HepG2 (cell line): ENCODE results near the gene SLC16A11. TPM values are rescaled to one million over a fixed set of nuclear protein-coding genes. Genes with fewer than 3 reads are reported as not detected.

ENCODE experiments used
- ATF7-NPFF ChIP-seq: sonication (generic); formaldehyde crosslinking; IDR thresholded peaks from 2 replicates; pipeline ENCODE4 v1.8.1; 2023; ENCODE audit warnings: mild to moderate bottlenecking, low read depth, missing genetic modification reagents, moderate library complexity
- CC2D1A ChIP-seq: sonication (generic); formaldehyde crosslinking; IDR thresholded peaks from 2 replicates; pipeline ENCODE4 v1.8.1; 2023; ENCODE audit warnings: mild to moderate bottlenecking, missing genetic modification reagents
- EP300 ChIP-seq, 3 experiments: sonication (generic) in 1 of 3; formaldehyde crosslinking in 1 of 3; IDR thresholded peaks; 2 replicates each; pipeline versions ENCODE4 v1.5.1 to v1.6.1; 2011 to 2020; ENCODE audit warnings: low read depth in 2 of 3, low read length in 2 of 3, borderline replicate concordance in 1 of 3, improper control_type of control experiment in 1 of 3, mild to moderate bottlenecking in 1 of 3, missing genetic modification reagents in 1 of 3, moderate library complexity in 1 of 3
- FOXO4 ChIP-seq: sonication (generic); formaldehyde crosslinking; conservative IDR thresholded peaks from 2 replicates; pipeline ENCODE4 v1.8.1; 2023; ENCODE audit warnings: missing genetic modification reagents
- KAT7 ChIP-seq: IDR thresholded peaks from 2 replicates; pipeline ENCODE4 v1.6.1; 2018; ENCODE audit warnings: borderline replicate concordance, missing compliant biosample characterization
- NCOR1 ChIP-seq: fragments of 200-600 bp; sonication (generic); IDR thresholded peaks from 2 replicates; pipeline ENCODE4 v1.7.0; 2017; ENCODE audit warnings: antibody characterized with exemption, low read length, borderline replicate concordance
- PAX8 ChIP-seq: sonication (generic); formaldehyde crosslinking; IDR thresholded peaks from 2 replicates; pipeline ENCODE4 v1.8.0; 2022; ENCODE audit warnings: mild to moderate bottlenecking, missing genetic modification reagents, borderline replicate concordance
- PHF8 ChIP-seq: sonication (generic); formaldehyde crosslinking; IDR thresholded peaks from 2 replicates; pipeline ENCODE4 v1.5.0; 2020; ENCODE audit warnings: missing genetic modification reagents
- RBM39 ChIP-seq: fragments of 200-400 bp; formaldehyde crosslinking; IDR thresholded peaks from one replicate; pipeline ENCODE4 v1.6.1; 2018; ENCODE audit warnings: antibody characterized with exemption, mild to moderate bottlenecking, low read depth, low read length; ENCODE audit not compliant: poor library complexity, severe bottlenecking
- RXRA ChIP-seq: sonication (generic); formaldehyde crosslinking; IDR thresholded peaks from 2 replicates; pipeline ENCODE4 v1.5.1; 2020; ENCODE audit warnings: missing genetic modification reagents
- SCMH1 ChIP-seq: sonication (generic); formaldehyde crosslinking; IDR thresholded peaks from 2 replicates; pipeline ENCODE4 v1.9.0; 2021; ENCODE audit warnings: missing genetic modification reagents, mild to moderate bottlenecking, borderline replicate concordance
- SMAD9 ChIP-seq: sonication (generic); formaldehyde crosslinking; IDR thresholded peaks from 2 replicates; pipeline ENCODE4 v1.5.1; 2020; ENCODE audit warnings: mild to moderate bottlenecking, missing genetic modification reagents
- TIGD3 ChIP-seq: sonication (generic); formaldehyde crosslinking; IDR thresholded peaks from 2 replicates; pipeline ENCODE4 v1.5.1; 2020; ENCODE audit warnings: mild to moderate bottlenecking, missing genetic modification reagents, borderline replicate concordance
- ZKSCAN5 ChIP-seq: sonication (generic); formaldehyde crosslinking; IDR thresholded peaks from 2 replicates; pipeline ENCODE4 v1.5.1; 2020; ENCODE audit warnings: mild to moderate bottlenecking, missing genetic modification reagents
- ZNF225 ChIP-seq: sonication (generic); formaldehyde crosslinking; IDR thresholded peaks from 2 replicates; pipeline ENCODE4 v1.4.0; 2020; ENCODE audit warnings: mild to moderate bottlenecking, missing genetic modification reagents
- ZNF510 ChIP-seq: sonication (generic); formaldehyde crosslinking; IDR thresholded peaks from 2 replicates; pipeline ENCODE4 v1.4.0; 2020; ENCODE audit warnings: low read depth, mild to moderate bottlenecking, missing genetic modification reagents
- ZSCAN29 ChIP-seq: sonication (generic); formaldehyde crosslinking; conservative IDR thresholded peaks from 2 replicates; pipeline ENCODE4 v1.4.0; 2020; ENCODE audit warnings: mild to moderate bottlenecking, missing genetic modification reagents
- polyA plus RNA-seq, 8 experiments: library from polyadenylated mRNA; depleted of rRNA in 3 of 8; stranded (reverse) in 7 of 8; unstranded in 1 of 8; fragments of >200 nt; fragmentation: Illumina TruSeq in 4 of 8; extraction: Trizol in 4 of 8; gene quantifications; 2 replicates each; pipeline versions ENCODE4 v1.2.1 to v1.2.3, GENCODE V29; 2011 to 2016; ENCODE audit warnings: low read depth in 4 of 8, missing spikeins in 1 of 8, mixed read lengths in 1 of 8; ENCODE audit not compliant: insufficient read depth in 1 of 8
- total RNA-seq, 5 experiments: library from RNA; depleted of rRNA; stranded (reverse); fragments of >200 nt; fragmentation: Illumina TruSeq; extraction: Trizol; gene quantifications; 2 replicates each; pipeline ENCODE4 v1.2.3, GENCODE V29; 2016; ENCODE audit warnings: low read depth in 1 of 5
- TF ChIP-seq, protein P1 (sequence below): sonication (generic); formaldehyde crosslinking; IDR thresholded peaks from 2 replicates; pipeline ENCODE4 v1.5.0; 2020; ENCODE audit warnings: mild to moderate bottlenecking, missing genetic modification reagents
- TF ChIP-seq, protein P2 (sequence below): sonication (generic); formaldehyde crosslinking; IDR thresholded peaks from 2 replicates; pipeline ENCODE4 v1.5.0; 2020; ENCODE audit warnings: missing genetic modification reagents, mild to moderate bottlenecking, borderline replicate concordance

Gene SLC16A11
- total and polyA plus RNA-seq, 2 of the 13 experiments (the other 11 are each of a cell fraction or from before 2014, with no cell fraction given) = not detected

- TF ChIP-seq EP300 (IDR thresholded peaks at IDR 0.05; ENCODE audit: low read depth in 2 of 2, low read length in 2 of 2) (no peak), EP300 (CRISPR knock-in tag; IDR thresholded peaks at IDR 0.05; ENCODE audit: borderline replicate concordance) (0 out of 2 replicates have a peak, but pooled peaks have one; percentile 21), NCOR1 (no peak), CC2D1A (CRISPR knock-in tag) (no peak), ZSCAN29 (no peak), FOXO4 (CRISPR knock-in tag) (no peak), SMAD9 (CRISPR knock-in tag) (no peak), ZKSCAN5 (CRISPR knock-in tag) (no peak), KAT7 (CRISPR knock-in tag) (no peak), TIGD3 (no peak), ZNF510 (no peak), SCMH1 (CRISPR knock-in tag) (no peak), RXRA (CRISPR knock-in tag) (no peak), RBM39 (no peak), PAX8 (CRISPR knock-in tag) (0 out of 2 replicates have a peak, but pooled peaks have one; percentile 53), ATF7-NPFF (CRISPR knock-in tag) (0 out of 2 replicates have a peak, but pooled peaks have one; percentile 34), ZNF225 (CRISPR knock-in tag) (no peak), PHF8 (CRISPR knock-in tag) (peak; percentile 77)
- TF ChIP-seq, protein P1, sequence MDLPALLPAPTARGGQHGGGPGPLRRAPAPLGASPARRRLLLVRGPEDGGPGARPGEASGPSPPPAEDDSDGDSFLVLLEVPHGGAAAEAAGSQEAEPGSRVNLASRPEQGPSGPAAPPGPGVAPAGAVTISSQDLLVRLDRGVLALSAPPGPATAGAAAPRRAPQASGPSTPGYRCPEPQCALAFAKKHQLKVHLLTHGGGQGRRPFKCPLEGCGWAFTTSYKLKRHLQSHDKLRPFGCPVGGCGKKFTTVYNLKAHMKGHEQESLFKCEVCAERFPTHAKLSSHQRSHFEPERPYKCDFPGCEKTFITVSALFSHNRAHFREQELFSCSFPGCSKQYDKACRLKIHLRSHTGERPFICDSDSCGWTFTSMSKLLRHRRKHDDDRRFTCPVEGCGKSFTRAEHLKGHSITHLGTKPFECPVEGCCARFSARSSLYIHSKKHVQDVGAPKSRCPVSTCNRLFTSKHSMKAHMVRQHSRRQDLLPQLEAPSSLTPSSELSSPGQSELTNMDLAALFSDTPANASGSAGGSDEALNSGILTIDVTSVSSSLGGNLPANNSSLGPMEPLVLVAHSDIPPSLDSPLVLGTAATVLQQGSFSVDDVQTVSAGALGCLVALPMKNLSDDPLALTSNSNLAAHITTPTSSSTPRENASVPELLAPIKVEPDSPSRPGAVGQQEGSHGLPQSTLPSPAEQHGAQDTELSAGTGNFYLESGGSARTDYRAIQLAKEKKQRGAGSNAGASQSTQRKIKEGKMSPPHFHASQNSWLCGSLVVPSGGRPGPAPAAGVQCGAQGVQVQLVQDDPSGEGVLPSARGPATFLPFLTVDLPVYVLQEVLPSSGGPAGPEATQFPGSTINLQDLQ (CRISPR knock-in tag) = 0 out of 2 replicates have a peak, but pooled peaks have one; percentile 62
- TF ChIP-seq, protein P2, sequence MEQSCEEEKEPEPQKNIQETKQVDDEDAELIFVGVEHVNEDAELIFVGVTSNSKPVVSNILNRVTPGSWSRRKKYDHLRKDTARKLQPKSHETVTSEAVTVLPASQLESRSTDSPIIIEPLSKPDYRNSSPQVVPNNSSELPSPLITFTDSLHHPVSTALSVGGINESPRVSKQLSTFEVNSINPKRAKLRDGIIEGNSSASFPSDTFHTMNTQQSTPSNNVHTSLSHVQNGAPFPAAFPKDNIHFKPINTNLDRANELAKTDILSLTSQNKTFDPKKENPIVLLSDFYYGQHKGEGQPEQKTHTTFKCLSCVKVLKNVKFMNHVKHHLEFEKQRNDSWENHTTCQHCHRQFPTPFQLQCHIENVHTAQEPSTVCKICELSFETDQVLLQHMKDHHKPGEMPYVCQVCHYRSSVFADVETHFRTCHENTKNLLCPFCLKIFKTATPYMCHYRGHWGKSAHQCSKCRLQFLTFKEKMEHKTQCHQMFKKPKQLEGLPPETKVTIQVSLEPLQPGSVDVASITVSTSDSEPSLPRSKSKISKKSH (CRISPR knock-in tag) = no peak
These were observed 8.1 kb downstream of the SLC16A11 start, which contains the start of gene SLC16A13 (continued) for GRCh38 chr17:7035591-7036368.
